Measurements from ENCODE around the gene FNIP1.
"Not testable (repeated sequence)": the region's sequence is repeated elsewhere in the genome, so short reads cannot be mapped to it uniquely, and the experiment has no call there.

FNIP1 gene

GRCh38 chr5:131682175-131682574, 114.6 kb downstream of the FNIP1 start:
- DNase-seq, result no peak

GRCh38 chr5:131679911-131680310, 116.9 kb downstream of the FNIP1 start:
- DNase-seq, result no peak

DNA sequence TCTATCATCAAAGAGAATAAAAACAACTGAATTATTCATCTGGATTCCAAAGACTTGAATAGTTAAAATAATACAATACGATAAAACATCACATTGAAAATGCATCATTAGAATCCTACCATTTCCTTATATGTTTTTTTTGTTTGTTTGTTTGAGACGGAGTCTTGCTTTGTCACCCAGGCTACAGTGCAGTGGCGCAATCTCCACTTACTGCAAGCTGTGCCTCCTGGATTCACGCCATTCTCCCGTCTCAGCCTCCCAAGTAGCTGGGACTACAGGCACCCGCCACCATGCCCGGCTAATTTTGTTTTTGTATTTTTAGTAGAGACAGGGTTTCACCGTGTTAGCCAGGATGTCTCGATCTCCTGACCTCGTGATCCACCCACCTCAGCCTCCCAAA, 118.5 kb downstream of the FNIP1 start:
- not testable (repeated sequence) for DNase-seq

- no peak for DNase-seq
Observed at GRCh38 chr5:131677115-131677514, 119.7 kb downstream of the FNIP1 start.

DNA sequence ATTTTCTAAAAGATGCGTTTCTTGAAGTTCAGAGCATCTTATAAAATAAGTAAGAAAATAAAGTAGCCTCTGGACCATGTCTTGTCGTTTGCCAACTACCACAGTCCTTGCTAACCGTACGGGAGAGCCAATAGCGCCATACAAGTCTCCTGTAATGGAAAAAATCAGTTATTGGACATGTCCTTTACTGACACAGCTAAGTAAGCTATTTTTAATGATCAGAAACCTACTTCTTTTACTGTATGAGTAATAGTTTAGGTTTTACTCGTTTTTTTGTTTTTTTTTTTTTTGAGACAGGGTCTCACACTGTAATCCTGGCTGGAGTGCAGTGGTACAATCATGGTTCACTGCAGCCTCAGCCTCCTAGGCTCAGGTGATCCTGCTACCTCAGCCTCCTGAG, 124.0 kb downstream of the FNIP1 start:
- DNase-seq, result no peak

GRCh38 chr5:131671994-131672655, 124.7 kb downstream of the FNIP1 start:
- no peak for DNase-seq

- DNase-seq, result no peak
Observed at GRCh38 chr5:131671409-131671808, 125.4 kb downstream of the FNIP1 start.

DNA sequence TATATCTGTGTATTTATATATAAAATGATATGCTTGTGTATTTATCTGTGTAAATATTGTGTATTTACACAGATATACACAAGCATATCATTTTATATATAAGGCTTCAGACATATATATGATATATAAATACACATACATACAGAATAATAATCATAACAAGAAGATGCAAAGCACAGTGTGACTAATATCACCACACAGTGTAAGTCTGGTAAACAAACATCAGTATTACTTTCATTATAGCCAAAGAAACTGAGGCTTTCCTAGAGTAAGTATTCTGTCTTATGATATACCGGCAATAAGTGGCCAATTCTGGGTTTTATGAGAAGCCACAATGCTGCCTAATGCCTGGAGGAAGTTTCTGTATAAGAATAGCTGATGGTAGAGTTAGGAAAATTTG, 131.9 kb downstream of the FNIP1 start:
- no peak for DNase-seq

- no peak for DNase-seq
Observed at GRCh38 chr5:131661933-131662332, 134.9 kb downstream of the FNIP1 start.

GRCh38 chr5:131659841-131660240, 137.0 kb downstream of the FNIP1 start:
- DNase-seq, result no peak

- DNase-seq, result no peak
Observed at GRCh38 chr5:131659290-131659689, 137.5 kb downstream of the FNIP1 start.

DNA sequence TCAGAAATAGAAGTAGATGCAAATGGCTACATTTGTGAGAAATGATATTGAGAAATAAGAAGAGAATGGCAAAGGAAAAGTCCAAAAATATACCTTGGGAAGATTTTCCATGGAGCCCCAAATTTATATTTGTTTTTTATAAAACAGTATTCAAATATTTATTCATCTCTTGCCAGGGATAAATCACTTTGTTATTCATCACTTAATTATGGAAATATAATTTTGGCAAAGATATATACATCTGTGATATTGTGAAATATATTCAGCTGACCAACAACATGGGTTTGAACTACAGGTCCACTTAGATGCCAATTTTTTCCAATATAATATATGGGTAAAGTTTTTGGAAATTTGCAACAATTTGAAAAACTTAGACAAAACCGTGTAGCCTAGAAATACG, 142.0 kb downstream of the FNIP1 start:
- no peak for DNase-seq

- DNase-seq, result no peak
Observed at GRCh38 chr5:131654309-131654708, 142.5 kb downstream of the FNIP1 start.

- no peak for DNase-seq
Observed at GRCh38 chr5:131649161-131649560, 147.7 kb downstream of the FNIP1 start.

- DNase-seq, result no peak
Observed at GRCh38 chr5:131647048-131647769, 149.6 kb downstream of the FNIP1 start.

GRCh38 chr5:131644822-131645221, 152.0 kb downstream of the FNIP1 start:
- no peak for DNase-seq

- no peak for DNase-seq
Observed at GRCh38 chr5:131644370-131644769, 152.4 kb downstream of the FNIP1 start.

DNA sequence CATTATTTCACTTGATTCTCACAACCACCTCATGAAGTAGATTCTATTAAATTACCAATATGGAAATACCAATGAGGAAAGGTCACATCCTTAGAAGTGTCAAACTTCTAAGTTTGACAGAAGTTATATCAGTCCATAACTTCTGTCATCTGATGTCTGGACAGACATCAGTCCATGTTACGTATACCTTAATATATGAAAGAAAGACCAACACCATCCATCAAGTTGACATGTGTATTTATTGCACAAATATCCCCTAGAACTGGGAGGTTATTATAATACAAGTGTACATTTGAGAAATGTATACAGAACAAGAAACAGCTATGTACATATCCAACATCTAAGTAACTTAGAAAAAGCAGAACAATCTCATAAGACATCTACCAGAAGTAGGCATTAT, 155.3 kb downstream of the FNIP1 start:
- no peak for DNase-seq

GRCh38 chr5:131640043-131640856, 156.6 kb downstream of the FNIP1 start:
- DNase-seq, result no peak

GRCh38 chr5:131639148-131639547, 157.7 kb downstream of the FNIP1 start:
- DNase-seq, result peak; percentile 3

DNA sequence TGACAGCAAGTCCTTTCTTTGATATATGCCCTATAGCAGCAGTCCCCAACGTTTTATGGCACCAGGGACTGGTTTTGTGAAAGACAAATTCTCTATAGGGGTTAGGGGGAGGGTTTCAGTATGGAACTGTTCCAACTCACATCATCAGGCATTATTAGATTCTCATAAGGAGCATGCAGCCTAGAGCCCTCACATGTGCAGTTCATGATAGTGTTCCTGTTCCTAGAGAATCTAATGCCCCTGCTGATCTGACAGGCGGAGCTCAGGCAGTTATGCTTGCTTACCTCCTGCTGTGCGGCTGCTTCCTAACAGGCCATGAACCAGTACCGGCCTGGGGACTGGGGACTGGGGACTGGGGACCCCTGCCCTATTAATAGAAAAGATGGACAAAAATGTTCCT, 159.1 kb downstream of the FNIP1 start:
- no peak for DNase-seq

DNA sequence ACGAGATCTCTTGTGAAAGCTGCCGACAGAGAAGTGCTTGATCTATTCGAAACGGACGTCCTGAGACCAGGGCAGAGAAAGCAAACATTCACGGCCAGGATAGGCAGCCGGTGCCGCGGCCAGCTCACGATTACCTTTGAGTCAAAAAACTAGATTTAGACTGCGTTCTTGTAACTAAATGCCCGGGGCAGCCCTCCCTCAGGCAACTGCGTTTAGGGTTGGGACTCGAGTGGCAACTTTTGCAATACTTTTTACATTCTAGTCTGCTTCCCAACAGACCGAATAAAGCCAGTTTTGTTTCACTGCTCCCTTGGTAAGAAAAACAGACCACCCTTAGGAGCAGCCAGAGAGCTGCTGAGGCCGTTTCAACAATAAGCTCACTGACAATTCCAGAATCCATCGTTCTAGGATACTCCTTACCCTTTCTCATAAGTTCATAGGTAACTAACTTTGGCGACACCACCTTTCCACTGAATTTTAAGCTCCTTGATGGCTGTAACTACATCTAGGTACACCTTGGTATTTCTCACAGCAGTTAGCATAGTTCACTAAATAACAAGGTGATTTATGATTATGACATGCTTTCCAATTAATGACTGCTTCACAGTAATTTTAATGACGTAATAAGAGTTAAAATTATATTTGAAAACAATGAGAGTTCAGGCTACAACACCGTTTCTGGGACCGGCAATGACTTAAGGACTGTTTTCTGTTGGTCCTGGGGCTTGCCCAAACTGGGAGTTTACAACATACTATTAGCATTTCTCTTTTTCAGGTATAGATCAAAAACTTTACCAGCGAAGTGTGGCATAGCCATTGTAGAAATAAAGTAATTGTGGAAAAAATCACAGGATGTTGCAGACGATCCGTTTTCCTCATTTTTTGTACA, 160.9 kb downstream of the FNIP1 start:
- DNase-seq, result no peak

All from NCI-H1417 treated with DMSO at 0.1 percent for 48 hours (cell line).